ENCODE measurements around the gene EXOSC10. TPM values are rescaled to one million over a fixed set of nuclear protein-coding genes. Genes with fewer than 3 reads are reported as not detected.
"Not testable (repeated sequence)": the region's sequence is repeated elsewhere in the genome, so short reads cannot be mapped to it uniquely, and the experiment has no call there.

The EXOSC10 gene
- total RNA-seq, 3 donors from 2014 or later = 57.9 to 97.6 (median 77.7) TPM

DNA sequence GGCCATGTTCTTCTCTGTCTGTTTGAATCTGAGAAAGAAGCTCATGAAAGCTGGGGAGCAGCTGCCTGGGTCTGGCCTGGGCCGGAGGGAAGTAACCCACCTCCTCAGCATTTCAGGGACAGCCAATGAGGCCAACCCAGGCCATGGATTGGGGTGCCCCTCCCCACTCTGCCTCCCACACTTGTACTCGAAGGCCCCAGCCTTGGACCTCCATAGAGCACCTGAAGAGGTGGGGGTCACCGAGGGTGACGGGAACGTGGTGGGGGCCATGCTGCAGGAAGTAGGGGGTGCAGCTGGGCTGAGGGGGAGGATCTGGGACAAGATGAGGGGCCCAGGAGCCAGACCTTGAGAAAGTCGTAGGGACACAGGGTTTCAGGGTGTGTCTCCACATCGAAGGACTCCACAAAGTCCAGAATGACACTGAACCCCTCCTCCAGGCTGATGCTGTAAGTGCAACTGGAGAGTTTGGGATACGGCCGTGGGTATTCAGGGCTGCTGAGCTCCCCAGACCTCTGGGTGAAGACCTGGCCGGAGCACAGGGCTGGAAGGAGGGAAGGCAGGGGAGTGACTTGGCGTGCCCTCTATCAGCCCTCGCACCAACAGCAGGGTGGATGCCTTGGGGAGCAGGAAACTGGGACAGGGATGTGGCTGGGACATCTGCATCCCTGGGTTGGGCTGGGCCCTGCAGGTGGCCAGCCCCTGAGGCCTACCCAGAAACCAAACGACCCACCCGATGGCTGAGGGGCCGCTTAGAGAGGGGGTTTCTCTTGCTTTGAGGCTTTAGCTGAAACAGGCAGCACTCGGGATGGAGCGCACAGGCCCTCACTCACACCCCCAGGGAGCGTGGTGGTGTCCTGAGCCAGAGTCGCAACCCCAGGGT lies 56.4 kb downstream of the EXOSC10 start:
- H3K27ac ChIP-seq = no peak overlapping the region
- no peak for DNase-seq (ENCODE audit: low spot score in 2 of 2)
- no peaks in the 10 kb centered on the region for H3K9me3 ChIP-seq
- no peak for TF ChIP-seq POLR2A (IDR thresholded peaks at IDR 0.05)
- TF ChIP-seq, protein P1, sequence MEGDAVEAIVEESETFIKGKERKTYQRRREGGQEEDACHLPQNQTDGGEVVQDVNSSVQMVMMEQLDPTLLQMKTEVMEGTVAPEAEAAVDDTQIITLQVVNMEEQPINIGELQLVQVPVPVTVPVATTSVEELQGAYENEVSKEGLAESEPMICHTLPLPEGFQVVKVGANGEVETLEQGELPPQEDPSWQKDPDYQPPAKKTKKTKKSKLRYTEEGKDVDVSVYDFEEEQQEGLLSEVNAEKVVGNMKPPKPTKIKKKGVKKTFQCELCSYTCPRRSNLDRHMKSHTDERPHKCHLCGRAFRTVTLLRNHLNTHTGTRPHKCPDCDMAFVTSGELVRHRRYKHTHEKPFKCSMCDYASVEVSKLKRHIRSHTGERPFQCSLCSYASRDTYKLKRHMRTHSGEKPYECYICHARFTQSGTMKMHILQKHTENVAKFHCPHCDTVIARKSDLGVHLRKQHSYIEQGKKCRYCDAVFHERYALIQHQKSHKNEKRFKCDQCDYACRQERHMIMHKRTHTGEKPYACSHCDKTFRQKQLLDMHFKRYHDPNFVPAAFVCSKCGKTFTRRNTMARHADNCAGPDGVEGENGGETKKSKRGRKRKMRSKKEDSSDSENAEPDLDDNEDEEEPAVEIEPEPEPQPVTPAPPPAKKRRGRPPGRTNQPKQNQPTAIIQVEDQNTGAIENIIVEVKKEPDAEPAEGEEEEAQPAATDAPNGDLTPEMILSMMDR (IDR thresholded peaks at IDR 0.05) = no peak
- TF ChIP-seq POLR2AphosphoS5 (IDR thresholded peaks at IDR 0.05) = no peak
- H3K4me3 ChIP-seq = no peak overlapping the region
- intact Hi-C loops (cut with DNase I; ENCODE audit: low total_unique reads) = no loop called here
- no peaks in the 10 kb centered on the region for H3K4me1 ChIP-seq
- no peaks in the 10 kb centered on the region for H3K36me3 ChIP-seq
- no peaks in the 10 kb centered on the region for H3K27me3 ChIP-seq

DNA sequence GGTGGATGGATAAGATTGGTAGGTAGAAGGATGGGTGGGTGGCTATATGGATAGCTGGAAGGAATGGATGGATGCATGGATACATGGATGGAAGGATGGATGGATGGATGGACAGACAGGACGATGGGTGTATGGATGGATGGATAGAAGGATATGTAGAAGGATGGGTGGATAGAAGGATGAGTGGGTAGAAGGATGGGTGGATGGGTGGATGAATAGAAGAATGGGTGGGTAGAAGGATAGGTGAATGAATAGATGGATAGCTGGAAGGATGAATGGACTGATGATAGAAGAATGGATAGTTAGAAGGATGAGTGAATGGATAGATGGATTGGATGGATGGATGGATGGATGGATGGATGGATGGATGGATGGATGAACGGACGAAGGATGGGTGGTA lies 57.6 kb downstream of the EXOSC10 start:
- H3K4me3 ChIP-seq = no peak overlapping the region
- no peak overlapping the region for H3K27ac ChIP-seq
- no peaks in the 10 kb centered on the region for H3K9me3 ChIP-seq
- no peaks in the 10 kb centered on the region for H3K36me3 ChIP-seq
- DNase-seq (ENCODE audit: low spot score in 2 of 2) = no peak
- no peaks in the 10 kb centered on the region for H3K4me1 ChIP-seq
- H3K27me3 ChIP-seq = no peaks in the 10 kb centered on the region
- intact Hi-C loops (cut with DNase I; ENCODE audit: low total_unique reads) = no loop called here
- no peak for TF ChIP-seq POLR2AphosphoS5 (IDR thresholded peaks at IDR 0.05)
- TF ChIP-seq, protein P1 (IDR thresholded peaks at IDR 0.05) = no peak
- no peak for TF ChIP-seq POLR2A (IDR thresholded peaks at IDR 0.05)

DNA sequence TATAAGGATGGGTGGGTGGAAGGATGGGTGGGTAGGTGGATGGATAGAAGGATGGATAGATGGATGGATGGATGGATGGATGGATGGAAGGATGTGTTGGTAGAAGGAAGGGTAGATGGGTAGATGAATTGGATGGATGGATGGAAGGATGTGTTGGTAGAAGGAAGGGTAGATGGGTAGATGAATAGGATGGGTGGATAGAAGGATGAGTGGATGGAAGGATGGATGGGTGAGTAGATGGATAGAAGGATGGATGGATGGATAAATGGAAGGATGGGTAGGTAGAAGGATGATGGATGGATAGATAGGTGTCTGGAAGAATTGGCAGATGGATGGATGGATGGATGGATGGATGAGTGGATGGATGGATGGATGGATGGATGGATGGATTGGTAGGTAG lies 58.6 kb downstream of the EXOSC10 start:
- no peak for DNase-seq (ENCODE audit: low spot score in 2 of 2)
- Histone ChIP-seq H3K36me3 (no peaks in the 10 kb centered on the region), H3K4me3 (no peak overlapping the region), H3K4me1 (no peaks in the 10 kb centered on the region), H3K9me3 (no peaks in the 10 kb centered on the region), H3K27ac (no peak overlapping the region), H3K27me3 (no peaks in the 10 kb centered on the region)
- intact Hi-C loops (cut with DNase I; ENCODE audit: low total_unique reads) = no loop called here
- TF ChIP-seq POLR2AphosphoS5 (IDR thresholded peaks at IDR 0.05) = no peak

DNA sequence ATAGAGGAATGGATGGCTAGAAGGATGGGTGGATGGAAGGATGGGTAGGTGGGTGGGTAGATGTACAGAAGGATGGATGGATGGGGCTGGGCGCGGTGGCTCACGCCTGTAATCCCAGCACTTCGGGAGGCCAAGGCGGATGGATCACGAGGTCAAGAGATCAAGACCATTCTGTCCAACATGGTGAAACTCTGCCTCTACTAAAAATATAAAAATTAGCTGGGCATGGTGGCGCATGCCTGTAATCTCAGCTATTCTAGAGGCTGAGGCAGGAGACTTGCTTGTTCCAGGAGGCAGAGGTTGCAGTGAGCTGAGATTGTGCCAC lies 59.6 kb downstream of the EXOSC10 start:
- H3K4me3 ChIP-seq; H3K27me3 ChIP-seq; DNase-seq (ENCODE audit: low spot score in 2 of 2); H3K9me3 ChIP-seq; H3K36me3 ChIP-seq; intact Hi-C loops (cut with DNase I; ENCODE audit: low total_unique reads); H3K4me1 ChIP-seq; H3K27ac ChIP-seq: not testable (repeated sequence)

DNA sequence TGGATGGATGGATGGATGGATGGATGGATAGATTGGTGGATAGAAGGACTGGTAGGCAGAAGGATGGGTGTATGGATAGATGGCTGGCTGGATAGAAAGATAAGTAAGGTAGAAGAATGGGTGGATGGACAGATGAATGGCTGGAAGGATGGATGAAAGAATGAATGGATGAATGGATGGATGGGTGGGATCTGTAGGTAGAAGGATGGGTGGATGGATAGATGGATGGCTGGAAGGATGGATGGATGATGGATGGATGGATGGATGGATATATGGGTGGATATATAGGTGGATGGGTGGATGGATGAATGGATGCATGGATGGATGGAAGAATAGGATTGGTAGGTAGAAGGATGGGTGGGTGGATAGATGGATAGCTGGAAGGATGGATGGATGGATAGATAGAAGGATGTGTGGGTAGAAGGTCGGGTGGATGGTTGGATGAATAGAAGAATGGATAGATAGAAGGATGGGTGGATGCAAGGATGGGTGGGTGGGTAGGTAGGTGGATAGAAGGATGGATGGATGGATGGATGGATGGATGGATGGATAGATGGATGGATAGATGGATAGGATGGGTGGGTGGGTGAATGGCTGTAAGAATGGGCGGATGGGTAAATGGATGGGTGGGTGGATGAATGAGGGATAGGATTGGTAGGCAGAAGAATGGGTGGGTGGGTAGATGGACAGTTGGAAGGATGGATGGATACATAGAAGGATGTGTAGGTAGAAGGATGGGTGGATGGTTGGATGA lies 60.1 kb downstream of the EXOSC10 start:
- H3K4me3 ChIP-seq = no peak overlapping the region
- no peak for DNase-seq (ENCODE audit: low spot score in 2 of 2)
- intact Hi-C loops (cut with DNase I; ENCODE audit: low total_unique reads) = loop anchor here (5.0 kb wide), 1 partner anchor 603 kb away; no protein-coding TSS in a partner anchor
- no peaks in the 10 kb centered on the region for H3K36me3 ChIP-seq
- no peaks in the 10 kb centered on the region for H3K27me3 ChIP-seq
- no peaks in the 10 kb centered on the region for H3K9me3 ChIP-seq
- TF ChIP-seq POLR2A (IDR thresholded peaks at IDR 0.05) (no peak), POLR2AphosphoS5 (IDR thresholded peaks at IDR 0.05) (no peak)
- TF ChIP-seq, protein P1 (IDR thresholded peaks at IDR 0.05) = no peak
- H3K27ac ChIP-seq = no peak overlapping the region
- H3K4me1 ChIP-seq = no peaks in the 10 kb centered on the region

DNA sequence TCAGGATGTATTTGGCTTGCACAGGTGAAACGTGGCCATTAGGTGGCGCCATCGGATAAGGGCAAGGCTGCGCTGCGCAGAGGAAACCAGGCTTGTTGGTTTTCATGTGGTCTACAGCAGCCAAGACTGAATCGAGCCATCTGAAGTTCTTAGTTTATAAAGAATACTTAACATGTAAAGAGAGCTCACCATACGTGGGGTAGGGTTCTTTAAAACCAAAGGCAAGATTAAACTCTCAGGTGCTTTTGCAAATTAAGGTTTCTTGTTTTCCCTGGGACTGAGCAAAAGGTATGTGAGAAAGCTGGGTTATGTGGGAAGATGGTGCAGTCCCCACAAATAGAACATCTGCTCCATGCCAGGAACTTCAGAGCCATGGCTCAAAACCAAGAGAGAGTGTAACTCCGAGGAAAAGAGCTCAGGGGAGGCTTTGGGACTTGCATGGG lies 61.9 kb downstream of the EXOSC10 start:
- H3K9me3 ChIP-seq = no peaks in the 10 kb centered on the region
- H3K36me3 ChIP-seq = no peaks in the 10 kb centered on the region
- H3K27me3 ChIP-seq = no peaks in the 10 kb centered on the region
- no peak overlapping the region for H3K27ac ChIP-seq
- no peak overlapping the region for H3K4me3 ChIP-seq
- intact Hi-C loops (cut with DNase I; ENCODE audit: low total_unique reads) = loop anchor here (5.0 kb wide), 1 partner anchor 605 kb away; no protein-coding TSS in a partner anchor
- DNase-seq (ENCODE audit: low spot score in 2 of 2) = peak; percentile 83 to 87
- TF ChIP-seq, protein P1 (IDR thresholded peaks at IDR 0.05) = peak; percentile 71 to 97 (median 95)
- no peak for TF ChIP-seq POLR2A (IDR thresholded peaks at IDR 0.05)
- TF ChIP-seq POLR2AphosphoS5 (IDR thresholded peaks at IDR 0.05) = peak in 2 of 3 donors; percentile 14 to 46
- H3K4me1 ChIP-seq = no peaks in the 10 kb centered on the region

DNA sequence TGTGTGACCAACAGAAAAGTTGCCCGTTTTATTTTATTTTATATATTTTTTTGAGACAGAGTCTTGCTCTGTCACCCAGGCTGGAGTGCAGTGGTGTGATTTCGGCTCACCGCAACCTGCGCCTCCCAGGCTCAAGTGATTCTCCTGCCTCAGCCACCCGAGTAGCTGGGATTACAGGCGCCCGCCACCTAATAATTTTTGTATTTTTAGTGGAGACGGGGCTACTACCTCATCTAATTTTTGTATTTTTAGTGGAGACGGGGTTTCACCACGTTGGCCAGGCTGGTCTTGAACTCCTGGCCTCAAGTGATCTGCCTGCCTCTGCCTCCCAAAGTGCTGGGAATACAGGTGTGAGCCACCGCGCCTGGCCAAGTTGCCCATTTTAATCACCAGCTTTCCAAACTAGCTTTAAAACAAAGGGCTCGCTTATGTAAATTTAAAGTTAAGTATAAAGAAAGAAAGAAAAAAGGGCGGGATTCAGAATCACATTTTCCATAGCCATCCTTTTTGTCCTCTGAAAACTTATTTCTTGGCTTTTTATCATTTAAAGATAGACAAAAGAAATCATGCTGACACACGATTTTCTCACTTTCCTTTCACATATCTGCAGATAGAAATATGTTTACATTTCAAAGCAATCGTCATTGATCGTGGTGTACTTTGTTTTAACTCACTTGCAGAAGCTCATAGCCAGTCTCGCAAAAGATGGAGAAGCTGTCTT lies 62.5 kb downstream of the EXOSC10 start:
- H3K4me1 ChIP-seq; H3K4me3 ChIP-seq; H3K27ac ChIP-seq; DNase-seq (ENCODE audit: low spot score in 2 of 2); H3K27me3 ChIP-seq; H3K9me3 ChIP-seq; H3K36me3 ChIP-seq: not testable (repeated sequence)
- intact Hi-C loops (cut with DNase I; ENCODE audit: low total_unique reads) = loop anchor here (5.0 kb wide), 1 partner anchor 605 kb away; no protein-coding TSS in a partner anchor
